ENCODE results near the gene HBS1L.

Gene HBS1L

DNA sequence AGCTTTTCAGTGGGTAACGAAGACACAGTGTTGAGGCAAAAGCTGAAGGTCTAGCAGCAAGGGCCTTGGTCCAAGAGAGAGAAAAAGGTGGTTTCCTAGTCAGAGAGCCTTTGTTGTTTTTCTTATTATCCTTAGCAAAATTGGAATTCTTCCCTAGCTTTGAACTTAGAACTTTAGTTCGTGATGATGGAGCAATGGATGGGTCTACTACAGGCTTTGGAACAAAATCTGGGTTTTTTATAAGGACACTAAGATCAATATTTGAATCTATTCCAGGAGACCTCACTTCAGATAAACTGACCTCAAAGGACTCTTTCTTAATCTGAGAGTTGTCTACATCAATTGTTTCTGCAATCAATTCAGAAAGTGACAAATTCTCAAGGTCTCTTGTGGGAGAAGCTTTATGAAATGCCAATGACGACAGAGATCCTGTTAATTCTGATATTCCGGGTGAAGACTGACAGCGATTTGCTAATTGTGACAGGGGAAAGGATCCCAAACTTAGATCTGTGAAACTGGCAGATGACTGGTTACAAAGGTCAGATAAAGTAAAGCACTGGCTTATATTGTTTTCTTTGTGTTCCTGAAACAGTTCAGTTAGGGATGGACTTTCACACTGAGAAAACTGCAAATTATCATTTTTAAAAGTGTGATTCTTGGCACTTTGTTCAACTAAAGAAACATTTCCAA is 17.7 kb downstream of the HBS1L start:
- no peak for DNase-seq (ENCODE audit: low read depth)

- DNase-seq (ENCODE audit: low read depth): no peak
Measured at GRCh38 chr6:135033238-135033637, 21.4 kb downstream of the HBS1L start.

GRCh38 chr6:135030532-135031178 is 24.0 kb downstream of the HBS1L start:
- DNase-seq (ENCODE audit: low read depth): peak; percentile 11

- DNase-seq (ENCODE audit: low read depth): no peak
Measured at GRCh38 chr6:135030056-135030473, 24.6 kb downstream of the HBS1L start.

- no peak for DNase-seq (ENCODE audit: low read depth)
Measured at GRCh38 chr6:135025775-135026174, 28.8 kb downstream of the HBS1L start.

- no peak for DNase-seq (ENCODE audit: low read depth)
Measured at GRCh38 chr6:135025175-135025574, 29.4 kb downstream of the HBS1L start.

GRCh38 chr6:135022050-135022697 is 32.4 kb downstream of the HBS1L start:
- DNase-seq (ENCODE audit: low read depth): no peak

DNA sequence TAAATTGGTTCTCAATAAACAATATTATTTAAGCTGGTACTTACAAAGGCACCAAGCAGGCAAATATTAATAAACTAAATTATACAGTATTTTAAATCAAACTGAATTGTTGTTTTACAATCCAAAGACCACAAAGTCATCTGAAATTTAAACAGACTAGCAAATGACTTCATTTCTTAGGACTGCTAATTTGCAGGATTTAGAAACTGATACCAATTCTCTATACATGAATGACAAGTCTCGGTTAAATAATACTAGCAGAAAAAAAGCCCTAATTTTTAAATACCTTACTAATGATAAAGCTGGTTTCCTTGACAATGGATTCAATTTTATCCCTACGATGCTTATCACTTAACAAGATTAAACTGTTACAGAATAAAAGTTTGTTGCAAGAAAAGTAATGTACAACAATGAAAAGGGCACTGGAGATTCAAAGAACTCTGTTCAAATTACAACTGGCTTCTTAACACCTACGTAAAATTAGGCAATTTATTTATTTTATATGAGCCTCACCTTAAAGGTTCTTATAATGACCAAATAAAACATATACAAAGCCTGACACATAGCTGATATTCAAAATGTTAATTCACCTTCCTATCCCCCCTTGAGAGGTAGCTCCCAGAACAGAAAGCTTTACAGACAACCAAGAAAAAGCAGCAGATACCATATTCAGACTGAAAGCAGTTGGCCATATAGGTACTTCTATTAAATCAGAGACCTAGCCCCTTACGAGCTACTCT is 33.1 kb downstream of the HBS1L start:
- no peak for DNase-seq (ENCODE audit: low read depth)

- no peak for DNase-seq (ENCODE audit: low read depth)
Measured at GRCh38 chr6:135018941-135019340, 35.7 kb downstream of the HBS1L start.

DNA sequence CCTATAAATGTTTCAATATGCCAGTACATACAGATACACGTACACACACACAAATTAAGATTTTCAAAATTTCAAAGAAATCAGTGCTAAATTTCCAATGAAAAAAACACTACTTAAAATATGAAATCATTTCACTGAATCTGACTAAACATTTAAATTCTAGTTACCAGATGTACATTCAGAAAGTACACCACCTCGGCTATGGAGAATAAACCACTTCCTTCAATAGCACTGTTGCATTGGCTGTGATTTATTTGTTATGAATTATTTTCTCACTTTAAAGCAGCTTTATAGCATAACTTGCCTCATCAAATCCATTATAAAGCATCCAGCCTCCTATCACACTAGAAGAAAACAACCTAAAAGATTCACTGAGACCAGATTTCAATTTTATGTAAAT is 36.6 kb downstream of the HBS1L start:
- no peak for DNase-seq (ENCODE audit: low read depth)

DNA sequence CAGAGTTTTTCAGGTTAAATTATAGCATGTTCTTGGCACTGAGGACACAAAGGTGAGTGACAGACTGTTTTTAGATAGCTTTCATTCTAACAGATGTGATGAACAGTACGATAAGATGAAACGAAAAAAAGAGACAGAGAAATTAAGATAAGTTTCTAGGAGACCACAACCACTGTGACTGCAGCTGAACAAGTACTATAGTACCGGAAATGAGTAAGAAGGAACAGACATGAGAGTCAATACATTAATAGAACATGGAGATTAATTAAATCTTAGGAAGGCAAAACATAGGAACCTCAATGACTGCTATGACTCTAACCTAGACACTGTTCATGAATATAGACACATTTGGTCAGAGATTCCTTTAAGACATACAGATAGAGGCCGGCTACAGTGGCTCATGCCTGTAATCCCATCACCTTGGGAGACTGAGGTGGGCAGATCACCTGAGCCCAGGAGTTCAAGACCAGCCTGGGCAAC is 40.2 kb downstream of the HBS1L start:
- DNase-seq (ENCODE audit: low read depth): no peak

GRCh38 chr6:135013211-135013610 is 41.4 kb downstream of the HBS1L start:
- no peak for DNase-seq (ENCODE audit: low read depth)

DNA sequence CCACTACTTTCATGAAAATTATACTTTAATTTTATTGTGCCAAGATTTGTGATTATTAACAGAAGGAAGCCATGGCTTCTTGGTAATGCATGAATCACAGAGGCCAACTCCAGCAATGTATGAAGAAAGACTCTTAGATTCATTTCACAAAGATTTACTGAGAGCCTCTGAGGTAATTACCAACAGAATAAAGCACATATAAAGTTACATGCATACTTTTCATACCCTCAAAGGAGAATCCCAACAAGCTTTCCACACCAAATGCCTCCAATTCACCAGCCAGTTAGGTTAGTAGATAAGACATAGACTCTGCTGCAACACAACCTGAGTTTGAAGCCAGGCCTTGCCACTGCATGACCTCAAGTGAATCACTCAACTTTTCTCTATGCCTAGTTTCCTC is 41.9 kb downstream of the HBS1L start:
- peak; percentile 68 for DNase-seq (ENCODE audit: low read depth)

DNA sequence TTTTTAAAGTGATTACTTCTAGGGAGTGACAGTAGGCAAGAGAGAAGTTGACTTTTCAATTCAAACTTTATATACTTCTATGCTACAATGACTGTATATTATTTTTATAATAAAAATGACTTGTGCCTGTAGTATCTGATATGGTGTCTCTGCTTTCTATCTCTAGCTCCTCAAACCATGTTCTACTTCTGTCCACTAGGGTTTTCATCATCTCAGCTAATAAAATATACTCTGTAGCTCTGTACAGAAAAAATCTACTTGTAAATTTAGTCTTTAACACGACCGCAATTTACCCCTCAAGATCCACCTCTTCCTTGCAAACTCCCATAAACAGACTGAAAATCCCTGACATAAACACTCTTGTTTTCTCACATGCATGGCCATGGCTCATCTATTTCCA is 42.3 kb downstream of the HBS1L start:
- no peak for DNase-seq (ENCODE audit: low read depth)

- no peak for DNase-seq (ENCODE audit: low read depth)
Measured at GRCh38 chr6:135008941-135009290, 45.7 kb downstream of the HBS1L start.

GRCh38 chr6:135008072-135008940 is 46.3 kb downstream of the HBS1L start:
- DNase-seq (ENCODE audit: low read depth): peak; percentile 10

DNA sequence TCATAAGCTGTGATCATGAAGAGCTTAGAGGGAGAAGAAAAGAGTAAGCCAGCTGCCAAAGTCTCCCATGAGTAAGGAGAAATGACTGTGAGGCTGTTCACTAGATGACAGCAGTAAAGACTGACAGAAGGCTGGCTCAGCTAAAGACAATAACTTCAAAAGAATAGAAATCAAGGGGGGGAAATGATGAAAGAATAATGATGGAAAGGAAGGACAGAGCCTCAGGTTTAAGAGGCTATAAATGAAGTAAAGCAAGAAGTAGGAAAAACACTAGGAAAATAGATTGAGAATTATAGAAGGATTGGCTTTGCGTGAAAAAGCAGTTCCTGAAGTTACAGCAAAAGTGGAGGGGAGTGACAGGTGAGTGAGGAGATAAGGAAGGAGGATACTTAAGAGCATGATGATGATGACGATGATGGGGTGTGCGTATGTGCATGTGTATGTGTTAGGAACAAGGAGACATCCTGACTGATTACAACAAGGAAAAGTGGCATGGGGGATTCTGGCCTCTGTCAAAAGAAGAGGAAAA is 48.2 kb downstream of the HBS1L start:
- peak; percentile 6 for DNase-seq (ENCODE audit: low read depth)

- DNase-seq (ENCODE audit: low read depth): no peak
Measured at GRCh38 chr6:135004399-135004798, 50.2 kb downstream of the HBS1L start.

GRCh38 chr6:135002974-135003703 is 51.5 kb downstream of the HBS1L start:
- DNase-seq (ENCODE audit: low read depth): no peak

DNA sequence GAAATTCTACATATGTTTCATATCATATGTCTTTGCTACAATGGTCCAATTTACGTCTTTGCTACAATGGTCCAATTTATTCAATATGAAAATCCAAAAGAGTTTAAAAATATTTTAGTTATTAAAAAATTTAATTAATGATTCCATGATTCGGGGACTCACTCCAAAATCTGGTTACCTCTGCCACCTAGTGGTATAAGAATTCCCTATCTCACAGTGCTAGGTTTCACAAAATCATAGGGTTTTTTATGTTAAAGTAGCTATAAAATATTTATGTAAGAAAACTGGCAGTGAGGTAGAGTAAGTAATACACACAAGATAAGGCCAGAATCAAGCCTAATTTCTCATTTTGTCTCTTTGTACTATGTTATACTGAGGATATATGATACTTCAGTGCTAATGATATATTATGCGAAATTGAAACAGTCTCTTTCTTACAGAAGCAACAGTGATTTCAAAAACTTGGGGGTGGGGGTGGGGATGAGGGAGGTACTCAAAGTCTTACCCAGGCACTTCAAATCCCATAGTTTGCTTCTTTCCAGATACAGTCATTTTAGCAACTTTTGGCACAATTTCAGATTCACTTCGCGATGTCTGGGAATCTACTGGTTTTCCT is 52.3 kb downstream of the HBS1L start:
- DNase-seq (ENCODE audit: low read depth): peak; percentile 35

All from EH (cell line).